HepG2 (cell line): ENCODE measurements around the gene CBX2. TPM values are rescaled to one million over a fixed set of nuclear protein-coding genes. Genes with fewer than 3 reads are reported as not detected.

ENCODE experiments used
- AHDC1 ChIP-seq: sonication (generic); formaldehyde crosslinking; IDR thresholded peaks from 2 replicates; pipeline ENCODE4 v1.5.1; 2020; ENCODE audit warnings: mild to moderate bottlenecking, missing genetic modification reagents, borderline replicate concordance
- CAMTA2 ChIP-seq: sonication (generic); formaldehyde crosslinking; IDR thresholded peaks from 2 replicates; pipeline ENCODE4 v1.4.0; 2020; ENCODE audit warnings: mild to moderate bottlenecking, missing genetic modification reagents, borderline replicate concordance
- ELK4 ChIP-seq: sonication (generic); formaldehyde crosslinking; IDR thresholded peaks from 2 replicates; pipeline ENCODE4 v1.9.0; 2021; ENCODE audit warnings: missing genetic modification reagents, borderline replicate concordance
- EP300 ChIP-seq, 3 experiments: sonication (generic) in 1 of 3; formaldehyde crosslinking in 1 of 3; IDR thresholded peaks; 2 replicates each; pipeline versions ENCODE4 v1.5.1 to v1.6.1; 2011 to 2020; ENCODE audit warnings: low read depth in 2 of 3, low read length in 2 of 3, borderline replicate concordance in 1 of 3, improper control_type of control experiment in 1 of 3, mild to moderate bottlenecking in 1 of 3, missing genetic modification reagents in 1 of 3, moderate library complexity in 1 of 3
- MIER3 ChIP-seq: IDR thresholded peaks from 2 replicates; pipeline ENCODE4 v1.6.1; 2016; ENCODE audit warnings: missing compliant biosample characterization, borderline replicate concordance
- NFRKB ChIP-seq: fragments of 450-650 bp; IDR thresholded peaks from 2 replicates; pipeline ENCODE4 v1.6.1; 2017
- RXRB ChIP-seq: IDR thresholded peaks from 2 replicates; pipeline ENCODE4 v1.6.1; 2016; ENCODE audit warnings: borderline replicate concordance, missing genetic modification reagents, missing compliant biosample characterization
- SMAD3 ChIP-seq: sonication (generic); formaldehyde crosslinking; IDR thresholded peaks from 2 replicates; pipeline ENCODE4 v1.4.0; 2020; ENCODE audit warnings: missing genetic modification reagents
- ZBTB33 ChIP-seq: sonication (generic); formaldehyde crosslinking; IDR thresholded peaks from 2 replicates; pipeline ENCODE4 v1.4.0; 2020; ENCODE audit warnings: missing genetic modification reagents
- ZNF441 ChIP-seq: sonication (generic); formaldehyde crosslinking; IDR thresholded peaks from 2 replicates; pipeline ENCODE4 v1.7.0; 2021; ENCODE audit warnings: missing genetic modification reagents, borderline replicate concordance
- ZNF451 ChIP-seq: sonication (generic); formaldehyde crosslinking; IDR thresholded peaks from 2 replicates; pipeline ENCODE4 v1.5.0; 2020; ENCODE audit warnings: mild to moderate bottlenecking, missing genetic modification reagents
- ZNF713 ChIP-seq: sonication (generic); formaldehyde crosslinking; IDR thresholded peaks from 2 replicates; pipeline ENCODE4 v1.4.0; 2020; ENCODE audit warnings: mild to moderate bottlenecking, missing genetic modification reagents
- ZNF788 ChIP-seq: sonication (generic); formaldehyde crosslinking; IDR thresholded peaks from 2 replicates; pipeline ENCODE4 v1.5.0; 2020; ENCODE audit warnings: mild to moderate bottlenecking, missing genetic modification reagents, borderline replicate concordance
- ZNF878 ChIP-seq: sonication (generic); formaldehyde crosslinking; IDR thresholded peaks from 2 replicates; pipeline ENCODE4 v1.8.1; 2023; ENCODE audit warnings: mild to moderate bottlenecking, missing genetic modification reagents, moderate library complexity
- polyA plus RNA-seq, 8 experiments: library from polyadenylated mRNA; depleted of rRNA in 3 of 8; stranded (reverse) in 7 of 8; unstranded in 1 of 8; fragments of >200 nt; fragmentation: Illumina TruSeq in 4 of 8; extraction: Trizol in 4 of 8; gene quantifications; 2 replicates each; pipeline versions ENCODE4 v1.2.1 to v1.2.3, GENCODE V29; 2011 to 2016; ENCODE audit warnings: low read depth in 4 of 8, missing spikeins in 1 of 8, mixed read lengths in 1 of 8; ENCODE audit not compliant: insufficient read depth in 1 of 8
- total RNA-seq, 5 experiments: library from RNA; depleted of rRNA; stranded (reverse); fragments of >200 nt; fragmentation: Illumina TruSeq; extraction: Trizol; gene quantifications; 2 replicates each; pipeline ENCODE4 v1.2.3, GENCODE V29; 2016; ENCODE audit warnings: low read depth in 1 of 5
- TF ChIP-seq, protein P1 (sequence below): sonication (generic); formaldehyde crosslinking; IDR thresholded peaks from 2 replicates; pipeline ENCODE4 v1.4.0; 2020; ENCODE audit warnings: missing genetic modification reagents

The CBX2 gene
- total and polyA plus RNA-seq, 2 of the 13 experiments (the other 11 are each of a cell fraction or from before 2014, with no cell fraction given) = 14.5 to 31.1 TPM

DNA sequence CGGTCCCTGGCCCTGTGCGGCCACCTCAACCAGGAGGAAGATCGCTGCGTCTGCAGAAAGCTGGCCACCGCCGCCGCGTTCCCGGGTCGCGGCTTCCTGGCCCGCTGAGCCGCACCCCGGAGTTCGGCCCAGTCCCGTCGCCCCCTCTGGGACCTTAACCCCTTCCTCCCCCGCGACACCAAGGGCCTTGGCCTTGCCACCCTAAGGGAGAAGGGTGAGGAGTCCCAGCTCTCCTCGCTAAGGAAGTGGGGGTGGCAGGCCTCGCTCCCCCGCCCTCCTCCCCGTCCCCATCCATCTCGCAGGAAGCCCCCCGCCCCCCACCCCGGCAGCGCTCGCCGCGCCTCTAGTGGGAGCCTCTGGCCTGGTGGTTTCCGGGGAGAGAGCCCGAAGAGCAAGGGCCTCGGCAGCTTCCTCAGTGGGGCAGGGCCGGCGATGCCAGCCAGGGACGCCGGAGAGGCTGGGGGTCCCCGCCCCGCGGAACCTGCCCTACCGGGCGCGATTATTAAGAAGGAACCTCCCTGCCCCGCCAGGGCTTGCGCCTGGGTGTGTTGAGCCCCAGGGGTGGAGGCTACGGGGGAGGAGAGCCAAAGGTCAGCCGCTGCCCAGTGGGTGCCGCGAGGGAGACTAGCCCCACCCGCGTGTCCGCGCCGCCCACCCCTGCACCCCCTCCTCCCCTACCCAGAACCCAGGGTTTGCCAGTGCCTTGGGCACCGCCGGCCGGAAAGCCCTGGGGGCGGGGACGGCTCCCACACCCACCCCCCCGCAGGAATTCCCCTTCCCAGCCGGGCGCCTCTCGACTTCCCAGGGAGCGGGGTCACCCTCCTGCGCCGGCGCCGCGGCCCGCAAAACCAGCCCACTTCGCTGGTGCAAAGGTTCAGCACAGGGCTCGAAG, 54.5 kb downstream of the CBX2 start (continued):
- TF ChIP-seq ZBTB33 (CRISPR knock-in tag) (peak; percentile 19; the same call in 1 of the 2 replicates), MIER3 (CRISPR knock-in tag) (no peak), EP300 (IDR thresholded peaks at IDR 0.05; ENCODE audit: low read depth in 2 of 2, low read length in 2 of 2) (peak in 1 of 2 experiments; percentile 62; a peak in 1 of 4 replicates), EP300 (CRISPR knock-in tag; IDR thresholded peaks at IDR 0.05; ENCODE audit: borderline replicate concordance) (no peak; the same call in 1 of the 2 replicates), ZNF451 (CRISPR knock-in tag) (0 out of 2 replicates have a peak, but pooled peaks have one; percentile 14), AHDC1 (CRISPR knock-in tag) (0 out of 2 replicates have a peak, but pooled peaks have one; percentile 37), NFRKB (no peak), ZNF713 (CRISPR knock-in tag) (no peak), ZNF788 (no peak; the same call in 1 of the 2 replicates), ELK4 (CRISPR knock-in tag) (0 out of 2 replicates have a peak, but pooled peaks have one; percentile 33), ZNF878 (CRISPR knock-in tag) (0 out of 2 replicates have a peak, but pooled peaks have one; percentile 52), ZNF441 (CRISPR knock-in tag) (peak; percentile 97), SMAD3 (peak; percentile 18; the same call in 1 of the 2 replicates), CAMTA2 (CRISPR knock-in tag) (no peak), RXRB (0 out of 2 replicates have a peak, but pooled peaks have one; percentile 55)
- TF ChIP-seq, protein P1, sequence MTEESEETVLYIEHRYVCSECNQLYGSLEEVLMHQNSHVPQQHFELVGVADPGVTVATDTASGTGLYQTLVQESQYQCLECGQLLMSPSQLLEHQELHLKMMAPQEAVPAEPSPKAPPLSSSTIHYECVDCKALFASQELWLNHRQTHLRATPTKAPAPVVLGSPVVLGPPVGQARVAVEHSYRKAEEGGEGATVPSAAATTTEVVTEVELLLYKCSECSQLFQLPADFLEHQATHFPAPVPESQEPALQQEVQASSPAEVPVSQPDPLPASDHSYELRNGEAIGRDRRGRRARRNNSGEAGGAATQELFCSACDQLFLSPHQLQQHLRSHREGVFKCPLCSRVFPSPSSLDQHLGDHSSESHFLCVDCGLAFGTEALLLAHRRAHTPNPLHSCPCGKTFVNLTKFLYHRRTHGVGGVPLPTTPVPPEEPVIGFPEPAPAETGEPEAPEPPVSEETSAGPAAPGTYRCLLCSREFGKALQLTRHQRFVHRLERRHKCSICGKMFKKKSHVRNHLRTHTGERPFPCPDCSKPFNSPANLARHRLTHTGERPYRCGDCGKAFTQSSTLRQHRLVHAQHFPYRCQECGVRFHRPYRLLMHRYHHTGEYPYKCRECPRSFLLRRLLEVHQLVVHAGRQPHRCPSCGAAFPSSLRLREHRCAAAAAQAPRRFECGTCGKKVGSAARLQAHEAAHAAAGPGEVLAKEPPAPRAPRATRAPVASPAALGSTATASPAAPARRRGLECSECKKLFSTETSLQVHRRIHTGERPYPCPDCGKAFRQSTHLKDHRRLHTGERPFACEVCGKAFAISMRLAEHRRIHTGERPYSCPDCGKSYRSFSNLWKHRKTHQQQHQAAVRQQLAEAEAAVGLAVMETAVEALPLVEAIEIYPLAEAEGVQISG (CRISPR knock-in tag) = peak; percentile 46; the same call in 1 of the 2 replicates
